Neuronal stem cell (in vitro differentiated cells): ENCODE data around the gene PRLHR.

ENCODE experiments used
- DNase-seq: peaks from one replicate; pipeline ENCODE4 v3.0.0-alpha.2; 2013; ENCODE audit warnings: low spot score
- H2AFZ ChIP-seq: one replicate; pipeline ENCODE4 v1.6.1; 2013; ENCODE audit warnings: mild to moderate bottlenecking, low read length, inconsistent platforms
- H2AK5ac ChIP-seq: 2 replicates; pipeline ENCODE4 v1.6.1; 2013; ENCODE audit warnings: low read depth, mild to moderate bottlenecking, inconsistent platforms, low read length, moderate library complexity, mixed read lengths
- H2BK120ac ChIP-seq: 2 replicates; pipeline ENCODE4 v1.6.1; 2013; ENCODE audit warnings: low read depth, mild to moderate bottlenecking, inconsistent platforms, low read length, moderate library complexity, mixed read lengths
- H2BK12ac ChIP-seq: one replicate; pipeline ENCODE4 v1.6.1; 2013; ENCODE audit warnings: low read length, inconsistent platforms
- H2BK15ac ChIP-seq: 2 replicates; pipeline ENCODE4 v1.6.1; 2013; ENCODE audit warnings: mild to moderate bottlenecking, low read length, inconsistent platforms, mixed read lengths
- H2BK5ac ChIP-seq: one replicate; pipeline ENCODE4 v1.6.1; 2013; ENCODE audit warnings: inconsistent platforms, mild to moderate bottlenecking, low read length, moderate library complexity
- H3K14ac ChIP-seq: one replicate; pipeline ENCODE4 v1.6.1; 2013; ENCODE audit warnings: low read length, inconsistent platforms
- H3K18ac ChIP-seq: 2 replicates; pipeline ENCODE4 v1.6.1; 2013; ENCODE audit warnings: low read length, inconsistent platforms
- H3K23ac ChIP-seq: 2 replicates; pipeline ENCODE4 v1.6.1; 2013; ENCODE audit warnings: low read depth, mild to moderate bottlenecking, mixed read lengths, low read length, inconsistent platforms; ENCODE audit not compliant: poor library complexity
- H3K27ac ChIP-seq: replicated peaks from 3 replicates; pipeline ENCODE4 v1.5.1; 2013; ENCODE audit warnings: low read length, inconsistent platforms
- H3K27me3 ChIP-seq, 3 experiments: 2 replicates each; pipeline ENCODE4 v1.6.1; 2013; ENCODE audit warnings: low read length in 3 of 3, mild to moderate bottlenecking in 2 of 3, inconsistent platforms in 1 of 3, low read depth in 1 of 3, mixed read lengths in 1 of 3, moderate library complexity in 1 of 3; ENCODE audit not compliant: control insufficient read depth in 3 of 3, insufficient read depth in 3 of 3
- H3K36me3 ChIP-seq, 2 donors: replicated peaks in 1 of 2; 2 replicates each; pipeline ENCODE4 v1.6.1; 2013; ENCODE audit warnings: low read length in 2 of 2; ENCODE audit not compliant: control insufficient read depth in 2 of 2, insufficient read depth in 2 of 2
- H3K4ac ChIP-seq: 2 replicates; pipeline ENCODE4 v1.6.1; 2013; ENCODE audit warnings: inconsistent platforms, mild to moderate bottlenecking, low read length, moderate library complexity
- H3K4me1 ChIP-seq, 2 donors: 1 replicate in 1 of 2; 2 replicates in 1 of 2; pipeline ENCODE4 v1.6.1; 2013; ENCODE audit warnings: low read length in 2 of 2, low read depth in 1 of 2; ENCODE audit not compliant: control insufficient read depth in 2 of 2, insufficient read depth in 1 of 2
- H3K4me2 ChIP-seq: one replicate; pipeline ENCODE4 v1.6.1; 2013; ENCODE audit warnings: mild to moderate bottlenecking, low read length, inconsistent platforms; ENCODE audit not compliant: insufficient read depth, poor library complexity, severe bottlenecking
- H3K4me3 ChIP-seq, 2 donors: 2 replicates each; pipeline ENCODE4 v1.5.1; 2013; ENCODE audit warnings: low read length in 2 of 2, mild to moderate bottlenecking in 2 of 2, inconsistent platforms in 1 of 2, moderate library complexity in 1 of 2
- H3K79me1 ChIP-seq: one replicate; pipeline ENCODE4 v1.6.1; 2013; ENCODE audit warnings: low read depth, mild to moderate bottlenecking, inconsistent platforms, low read length, moderate library complexity
- H3K9ac ChIP-seq: one replicate; pipeline ENCODE4 v1.6.1; 2013; ENCODE audit warnings: mild to moderate bottlenecking, low read depth, low read length, inconsistent platforms; ENCODE audit not compliant: poor library complexity
- H3K9me3 ChIP-seq, 2 donors: replicated peaks in 1 of 2; 2 replicates each; pipeline versions ENCODE3 to v1.6.1; 2013; ENCODE audit warnings: low read length in 2 of 2, mild to moderate bottlenecking in 2 of 2, inconsistent platforms in 1 of 2, low read depth in 1 of 2, mixed read lengths in 1 of 2, moderate library complexity in 1 of 2; ENCODE audit not compliant: control insufficient read depth in 2 of 2, insufficient read depth in 1 of 2
- H4K8ac ChIP-seq: one replicate; pipeline ENCODE4 v1.6.1; 2013; ENCODE audit warnings: low read depth, mild to moderate bottlenecking, inconsistent platforms, low read length, moderate library complexity
- H4K91ac ChIP-seq: one replicate; pipeline ENCODE4 v1.6.1; 2013; ENCODE audit warnings: low read length, low read depth, mild to moderate bottlenecking, inconsistent platforms; ENCODE audit not compliant: poor library complexity
- WGBS, 2 donors: extraction: QIAGEN DNeasy Blood & Tissue Kit; methylation state at CpG; one replicate each; pipeline ENCODE4 v1.1.7; 2013; ENCODE audit warnings: missing lambda C conversion rate in 2 of 2, mixed read lengths in 1 of 2; ENCODE audit not compliant: insufficient read length in 2 of 2, insufficient replicate concordance in 1 of 2; ENCODE audit errors: extremely low coverage in 2 of 2; 5-methylcytosine and 5-hydroxymethylcytosine counted together

PRLHR gene

DNA sequence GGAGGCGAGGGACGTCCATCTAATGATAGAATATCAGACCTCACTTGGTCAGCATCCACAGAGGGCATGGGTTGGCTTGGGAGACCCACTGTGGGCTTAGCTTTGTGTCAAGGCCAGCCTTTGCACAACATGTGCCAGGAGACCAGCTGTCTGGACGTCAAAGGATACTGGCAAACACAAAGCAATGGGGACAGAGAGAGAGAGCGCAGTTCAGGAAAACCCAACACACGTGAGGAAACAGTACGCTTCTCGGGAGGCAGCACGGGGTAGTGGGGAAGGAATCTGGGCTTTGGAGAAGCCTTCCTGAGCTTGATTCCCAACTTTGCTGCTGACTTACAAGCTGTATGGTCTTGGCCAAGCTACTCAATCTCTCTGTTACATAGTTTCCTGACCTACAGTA lies 14.7 kb downstream of the PRLHR start:
- DNase-seq, result no peak
- no peak overlapping the region for H3K18ac ChIP-seq
- no peak overlapping the region for H2BK15ac ChIP-seq

DNA sequence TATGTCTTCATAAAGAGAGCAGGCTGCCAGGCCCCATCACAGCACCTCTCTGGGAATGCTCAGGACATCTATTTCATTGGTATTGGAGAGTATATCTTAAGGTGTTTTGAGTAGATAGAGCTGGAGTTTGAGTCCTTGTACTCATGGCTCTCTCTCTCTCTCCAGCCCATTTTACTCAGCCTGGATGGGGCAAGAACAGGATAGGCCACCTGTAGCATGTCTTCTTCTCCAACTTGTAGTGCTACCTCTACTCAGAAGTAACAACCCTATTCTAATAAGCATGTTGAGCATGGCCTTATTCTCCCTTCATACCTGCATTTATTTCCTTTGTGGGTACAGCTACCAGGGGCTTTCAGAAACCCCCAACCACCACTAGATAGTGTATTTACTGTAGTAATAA lies 21.9 kb downstream of the PRLHR start:
- H3K4me2 ChIP-seq, result no peak overlapping the region
- no peaks in the 10 kb centered on the region for H3K36me3 ChIP-seq
- no peak overlapping the region for H3K4me3 ChIP-seq
- no peak overlapping the region for H3K9ac ChIP-seq
- no peak overlapping the region for H4K91ac ChIP-seq
- no peak overlapping the region for H4K8ac ChIP-seq
- no peak overlapping the region for H3K14ac ChIP-seq
- H2AK5ac ChIP-seq, result no peak overlapping the region
- H3K27me3 ChIP-seq, result peaks cover 0 to 36% (median 0%) of the 10 kb centered on the region in 3 experiments
- H3K27ac ChIP-seq, result no peak overlapping the region
- H3K4ac ChIP-seq, result no peak overlapping the region
- no peak overlapping the region for H2BK12ac ChIP-seq
- no peak overlapping the region for H3K18ac ChIP-seq
- no peak overlapping the region for H2BK5ac ChIP-seq
- H3K4me1 ChIP-seq, result peaks cover 2 to 7% of the 10 kb centered on the region in 2 donors
- no peak for DNase-seq
- no peaks in the 10 kb centered on the region for H3K79me1 ChIP-seq
- no peak overlapping the region for H2AFZ ChIP-seq
- no peaks in the 10 kb centered on the region for H3K9me3 ChIP-seq
- H2BK15ac ChIP-seq, result no peak overlapping the region
- no peak overlapping the region for H3K23ac ChIP-seq
- no peak overlapping the region for H2BK120ac ChIP-seq

More for the DNA sequence above, 14.7 kb downstream of the PRLHR start:
- H3K4me3 ChIP-seq, result no peak overlapping the region
- no peak overlapping the region for H3K9ac ChIP-seq
- no peaks in the 10 kb centered on the region for H3K79me1 ChIP-seq
- no peak overlapping the region for H3K4ac ChIP-seq
- H2AK5ac ChIP-seq, result no peak overlapping the region
- peaks cover 0 to 2% of the 10 kb centered on the region in 2 donors for H3K9me3 ChIP-seq
- no peak overlapping the region for H2BK120ac ChIP-seq
- H4K8ac ChIP-seq, result no peak overlapping the region
- H3K23ac ChIP-seq, result no peak overlapping the region
- H3K36me3 ChIP-seq, result no peaks in the 10 kb centered on the region
- no peak overlapping the region for H4K91ac ChIP-seq
- H3K14ac ChIP-seq, result no peak overlapping the region
- H3K4me1 ChIP-seq, result no peaks in the 10 kb centered on the region
- no peak overlapping the region for H2AFZ ChIP-seq
- no peak overlapping the region for H2BK12ac ChIP-seq
- WGBS, 2 donors, result 100% methylated on average over 1 of the region's 8 CpGs; no CpG with 5 or more reads in 1 of the 2 donors
- H3K4me2 ChIP-seq, result no peak overlapping the region
- no peak overlapping the region for H2BK5ac ChIP-seq
- H3K27me3 ChIP-seq, result peaks cover 0 to 18% (median 0%) of the 10 kb centered on the region in 3 experiments
- H3K27ac ChIP-seq, result no peak overlapping the region

DNA sequence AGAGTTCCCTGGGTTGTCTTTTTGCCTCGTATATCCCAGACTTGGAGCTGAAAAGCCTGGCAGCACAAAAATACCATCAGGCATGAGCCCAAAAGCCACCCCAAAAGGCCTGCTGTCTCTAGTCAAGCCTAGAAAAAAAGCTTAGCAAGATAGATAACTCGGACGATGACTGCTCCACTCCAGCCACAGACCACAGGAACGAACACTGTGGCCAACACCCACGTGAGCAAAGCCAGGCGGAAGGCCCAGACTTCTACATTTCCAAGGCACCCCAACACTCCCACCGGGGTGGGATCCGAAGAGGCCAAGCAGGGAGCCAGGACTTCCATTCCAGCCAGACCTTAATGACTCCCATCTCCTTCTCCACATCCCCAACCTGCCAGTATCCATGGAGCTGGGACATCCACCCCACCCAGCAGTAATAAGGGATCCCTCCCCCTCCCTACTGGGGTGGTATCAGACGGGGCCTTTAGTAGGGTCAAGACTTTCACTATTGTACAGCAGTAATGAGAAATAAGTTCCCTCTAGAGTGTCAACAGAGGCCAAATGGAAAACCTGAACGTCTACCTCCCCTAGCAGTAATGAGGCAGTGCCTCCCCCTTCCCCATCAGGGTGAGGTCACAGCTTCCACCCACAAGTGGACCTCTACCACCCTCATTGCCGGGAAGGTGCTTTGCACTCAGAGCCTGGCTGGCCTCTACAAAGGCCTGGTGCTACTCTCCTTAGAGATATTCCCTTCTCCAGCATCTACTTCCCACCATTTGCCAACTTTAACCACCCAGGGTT lies 23.0 kb downstream of the PRLHR start:
- Histone ChIP-seq H2BK15ac (no peak overlapping the region), H3K23ac (no peak overlapping the region), H2AFZ (no peak overlapping the region), H3K79me1 (no peaks in the 10 kb centered on the region), H3K9me3 (no peaks in the 10 kb centered on the region), H3K4me1 (peaks cover 3 to 7% of the 10 kb centered on the region in 2 donors), H3K18ac (peak overlapping the region; percentile 7), H3K36me3 (no peaks in the 10 kb centered on the region), H2BK120ac (no peak overlapping the region), H3K4ac (no peak overlapping the region), H2BK12ac (no peak overlapping the region), H3K4me3 (no peak overlapping the region), H3K27me3 (peaks cover 0 to 33% (median 0%) of the 10 kb centered on the region in 3 experiments), H2BK5ac (no peak overlapping the region), H3K4me2 (no peak overlapping the region), H2AK5ac (no peak overlapping the region), H4K91ac (no peak overlapping the region), H3K14ac (no peak overlapping the region), H3K27ac (no peak overlapping the region), H3K9ac (no peak overlapping the region), H4K8ac (no peak overlapping the region)
- DNase-seq, result no peak
- no CpG with 5 or more reads among the region's 11 CpGs for WGBS, 2 donors

DNA sequence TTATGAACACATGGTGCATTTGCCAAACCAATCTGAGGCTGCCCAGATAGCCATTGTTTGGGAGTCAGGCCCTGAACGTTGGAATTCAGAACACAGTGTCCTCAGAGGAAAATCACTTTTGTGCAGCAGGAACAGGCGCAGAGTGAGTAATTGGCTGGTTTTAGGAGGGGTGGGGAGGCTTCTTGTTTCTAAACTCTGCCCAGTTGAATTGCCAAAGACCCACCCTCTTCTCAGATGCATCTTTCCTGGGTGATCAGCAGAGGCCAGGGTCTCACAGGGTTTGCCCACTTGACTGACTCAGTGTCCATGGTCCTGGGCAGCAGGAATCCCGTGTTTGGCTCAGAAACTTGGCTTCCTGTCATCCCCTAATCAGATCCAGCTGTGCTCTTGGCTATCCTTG lies 24.3 kb downstream of the PRLHR start:
- Histone ChIP-seq H4K91ac (no peak overlapping the region), H3K4me3 (no peak overlapping the region), H2BK5ac (no peak overlapping the region), H3K9ac (no peak overlapping the region), H3K27ac (no peak overlapping the region), H2BK120ac (no peak overlapping the region), H3K9me3 (no peaks in the 10 kb centered on the region), H3K14ac (no peak overlapping the region), H3K4me1 (peaks cover 3 to 7% of the 10 kb centered on the region in 2 donors), H2BK15ac (no peak overlapping the region), H3K36me3 (no peaks in the 10 kb centered on the region), H4K8ac (no peak overlapping the region), H3K23ac (no peak overlapping the region), H3K79me1 (no peaks in the 10 kb centered on the region), H2AK5ac (no peak overlapping the region), H2BK12ac (no peak overlapping the region), H3K27me3 (peaks cover 0 to 25% (median 0%) of the 10 kb centered on the region in 3 experiments), H3K18ac (no peak overlapping the region), H2AFZ (no peak overlapping the region), H3K4ac (no peak overlapping the region), H3K4me2 (no peak overlapping the region)
- peak; percentile 11 for DNase-seq
- no CpG with 5 or more reads among the region's 3 CpGs for WGBS, 2 donors
